GM12878 (cell line): Measurements from ENCODE around the gene C5. TPM values are rescaled to one million over a fixed set of nuclear protein-coding genes. Genes with fewer than 3 reads are reported as not detected.

Experiments used
- BCL3 ChIP-seq: IDR thresholded peaks from 2 replicates; pipeline ENCODE4 v1.6.1; 2011; ENCODE audit warnings: borderline replicate concordance, low read depth, mild to moderate bottlenecking, moderate library complexity, low read length; ENCODE audit not compliant: insufficient read depth, poor library complexity, severe bottlenecking
- BMI1 ChIP-seq: fragments of 450-650 bp; IDR thresholded peaks from 2 replicates; pipeline ENCODE4 v1.6.1; 2016; ENCODE audit warnings: mild to moderate bottlenecking, moderate library complexity, borderline replicate concordance
- CHD1 ChIP-seq: IDR thresholded peaks from 2 replicates; pipeline ENCODE4 v1.6.1; 2012; ENCODE audit warnings: low read depth, low read length, improper control_type of control experiment
- HDGF ChIP-seq: fragments of 450-650 bp; IDR thresholded peaks from 2 replicates; pipeline ENCODE4 v1.6.1; 2016; ENCODE audit warnings: antibody characterized with exemption
- JUNB ChIP-seq: IDR thresholded peaks from 2 replicates; pipeline ENCODE4 v1.6.1; 2016; ENCODE audit warnings: antibody characterized with exemption, mild to moderate bottlenecking
- PKNOX1 ChIP-seq: fragments of 450-650 bp; IDR thresholded peaks from 2 replicates; pipeline ENCODE4 v1.6.1; 2016; ENCODE audit warnings: mild to moderate bottlenecking
- SIX5 ChIP-seq: IDR thresholded peaks from 2 replicates; pipeline ENCODE4 v1.6.1; 2011; ENCODE audit warnings: mild to moderate bottlenecking, low read depth, low read length, moderate library complexity; ENCODE audit not compliant: severe bottlenecking
- SMAD5 ChIP-seq: IDR thresholded peaks from 2 replicates; pipeline ENCODE4 v1.6.1; 2016; ENCODE audit warnings: antibody characterized with exemption, low read depth
- TCF7 ChIP-seq: IDR thresholded peaks from 2 replicates; pipeline ENCODE4 v1.6.1; 2014; ENCODE audit warnings: antibody characterized with exemption, borderline replicate concordance
- ZBTB11 ChIP-seq: fragments of 450-650 bp; formaldehyde crosslinking; IDR thresholded peaks from 2 replicates; pipeline ENCODE4 v1.5.0; 2022; ENCODE audit warnings: mild to moderate bottlenecking, missing genetic modification characterization
- polyA plus RNA-seq, 11 experiments: library from polyadenylated mRNA; depleted of rRNA in 4 of 11; unstranded in 6 of 11; stranded (reverse) in 5 of 11; fragments of >200 nt; fragmentation: Nextera tagmentation in 4 of 11; fragmentation: Illumina TruSeq in 1 of 11; extraction: Ambion mirVana in 4 of 11; extraction: Trizol in 1 of 11; gene quantifications; 1 replicate in 1 of 11; 2 replicates in 10 of 11; pipeline versions ENCODE4 v1.2.1 to v1.2.3, GENCODE V29; 2011 to 2016; ENCODE audit warnings: inconsistent platforms in 2 of 11, missing spikeins in 2 of 11, low read depth in 1 of 11
- total RNA-seq, 4 experiments: library from RNA; depleted of rRNA in 3 of 4; stranded (reverse); fragments of >200 nt in 3 of 4; fragmentation: Illumina TruSeq in 1 of 4; extraction: Trizol in 1 of 4; gene quantifications; 2 replicates each; pipeline versions ENCODE4 v1.2.1 to v1.2.3, GENCODE V29; 2013 to 2021
- TF ChIP-seq, protein P1 (sequence below): fragments of 450-650 bp; IDR thresholded peaks from 2 replicates; pipeline ENCODE4 v1.6.1; 2016; ENCODE audit warnings: mild to moderate bottlenecking, moderate library complexity, borderline replicate concordance
- TF ChIP-seq, protein P2 (sequence below): fragments of 450-650 bp; IDR thresholded peaks from 2 replicates; pipeline ENCODE4 v1.6.1; 2018; ENCODE audit warnings: mild to moderate bottlenecking, low read depth, moderate library complexity; ENCODE audit not compliant: partially characterized antibody
- TF ChIP-seq, protein P3 (sequence below), 3 experiments: IDR thresholded peaks in 2 of 3; conservative IDR thresholded peaks in 1 of 3; 2 replicates each; pipeline ENCODE4 v1.5.1; 2011; ENCODE audit warnings: low read depth in 3 of 3, low read length in 3 of 3, mild to moderate bottlenecking in 3 of 3, control low read depth in 2 of 3, moderate library complexity in 2 of 3, inconsistent platforms in 1 of 3, mixed read lengths in 1 of 3; ENCODE audit not compliant: control insufficient read depth in 2 of 3, insufficient read depth in 1 of 3; ENCODE audit errors: extremely low read depth in 1 of 3

The C5 gene
- total and polyA plus RNA-seq, 10 of the 15 experiments (the other 5 are each of a cell fraction or from before 2014, with no cell fraction given), result 0.39 to 2.2 (median 1.2) TPM

DNA sequence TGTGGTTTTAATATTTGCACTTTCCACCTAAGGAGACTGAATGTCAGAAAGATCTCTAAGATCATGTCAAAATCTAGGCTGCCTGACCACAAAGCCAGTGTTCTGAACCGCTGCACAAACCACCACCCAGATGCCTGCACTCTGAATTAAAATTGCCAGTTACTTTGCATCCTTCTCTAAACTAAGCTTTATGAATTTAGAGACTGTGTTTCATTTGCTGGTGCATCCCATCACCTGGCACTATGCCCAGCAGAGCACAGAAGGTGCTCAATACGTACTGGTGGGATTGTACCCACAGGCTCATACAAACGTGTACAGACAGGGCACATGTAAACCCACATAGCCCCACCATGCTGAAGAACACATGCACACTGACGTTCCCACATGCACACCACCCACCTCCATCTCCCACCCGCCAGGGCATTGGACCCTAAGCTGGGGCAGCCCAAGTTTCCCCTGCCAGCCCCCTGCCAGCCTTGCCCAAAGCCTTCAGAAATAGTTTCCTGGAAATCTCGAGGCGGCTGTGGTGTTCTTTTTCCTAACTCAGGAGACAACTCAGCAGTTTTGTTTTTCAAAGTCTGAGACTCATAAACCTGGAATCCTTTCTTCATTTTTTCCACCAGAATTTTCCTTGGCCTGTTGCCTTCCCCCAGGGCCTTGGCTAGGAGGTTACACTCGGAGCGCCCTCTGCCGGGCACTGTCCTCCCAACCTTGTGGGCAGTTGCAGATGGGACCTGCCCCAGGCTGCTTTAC is 113.9 kb downstream of the C5 start (continued):
- TF ChIP-seq PKNOX1, result no peak
- TF ChIP-seq, protein P1, sequence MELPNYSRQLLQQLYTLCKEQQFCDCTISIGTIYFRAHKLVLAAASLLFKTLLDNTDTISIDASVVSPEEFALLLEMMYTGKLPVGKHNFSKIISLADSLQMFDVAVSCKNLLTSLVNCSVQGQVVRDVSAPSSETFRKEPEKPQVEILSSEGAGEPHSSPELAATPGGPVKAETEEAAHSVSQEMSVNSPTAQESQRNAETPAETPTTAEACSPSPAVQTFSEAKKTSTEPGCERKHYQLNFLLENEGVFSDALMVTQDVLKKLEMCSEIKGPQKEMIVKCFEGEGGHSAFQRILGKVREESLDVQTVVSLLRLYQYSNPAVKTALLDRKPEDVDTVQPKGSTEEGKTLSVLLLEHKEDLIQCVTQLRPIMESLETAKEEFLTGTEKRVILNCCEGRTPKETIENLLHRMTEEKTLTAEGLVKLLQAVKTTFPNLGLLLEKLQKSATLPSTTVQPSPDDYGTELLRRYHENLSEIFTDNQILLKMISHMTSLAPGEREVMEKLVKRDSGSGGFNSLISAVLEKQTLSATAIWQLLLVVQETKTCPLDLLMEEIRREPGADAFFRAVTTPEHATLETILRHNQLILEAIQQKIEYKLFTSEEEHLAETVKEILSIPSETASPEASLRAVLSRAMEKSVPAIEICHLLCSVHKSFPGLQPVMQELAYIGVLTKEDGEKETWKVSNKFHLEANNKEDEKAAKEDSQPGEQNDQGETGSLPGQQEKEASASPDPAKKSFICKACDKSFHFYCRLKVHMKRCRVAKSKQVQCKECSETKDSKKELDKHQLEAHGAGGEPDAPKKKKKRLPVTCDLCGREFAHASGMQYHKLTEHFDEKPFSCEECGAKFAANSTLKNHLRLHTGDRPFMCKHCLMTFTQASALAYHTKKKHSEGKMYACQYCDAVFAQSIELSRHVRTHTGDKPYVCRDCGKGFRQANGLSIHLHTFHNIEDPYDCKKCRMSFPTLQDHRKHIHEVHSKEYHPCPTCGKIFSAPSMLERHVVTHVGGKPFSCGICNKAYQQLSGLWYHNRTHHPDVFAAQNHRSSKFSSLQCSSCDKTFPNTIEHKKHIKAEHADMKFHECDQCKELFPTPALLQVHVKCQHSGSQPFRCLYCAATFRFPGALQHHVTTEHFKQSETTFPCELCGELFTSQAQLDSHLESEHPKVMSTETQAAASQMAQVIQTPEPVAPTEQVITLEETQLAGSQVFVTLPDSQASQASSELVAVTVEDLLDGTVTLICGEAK, result no peak; the same call in 1 of the 2 replicates
- TF ChIP-seq CHD1, result no peak
- TF ChIP-seq, protein P2, sequence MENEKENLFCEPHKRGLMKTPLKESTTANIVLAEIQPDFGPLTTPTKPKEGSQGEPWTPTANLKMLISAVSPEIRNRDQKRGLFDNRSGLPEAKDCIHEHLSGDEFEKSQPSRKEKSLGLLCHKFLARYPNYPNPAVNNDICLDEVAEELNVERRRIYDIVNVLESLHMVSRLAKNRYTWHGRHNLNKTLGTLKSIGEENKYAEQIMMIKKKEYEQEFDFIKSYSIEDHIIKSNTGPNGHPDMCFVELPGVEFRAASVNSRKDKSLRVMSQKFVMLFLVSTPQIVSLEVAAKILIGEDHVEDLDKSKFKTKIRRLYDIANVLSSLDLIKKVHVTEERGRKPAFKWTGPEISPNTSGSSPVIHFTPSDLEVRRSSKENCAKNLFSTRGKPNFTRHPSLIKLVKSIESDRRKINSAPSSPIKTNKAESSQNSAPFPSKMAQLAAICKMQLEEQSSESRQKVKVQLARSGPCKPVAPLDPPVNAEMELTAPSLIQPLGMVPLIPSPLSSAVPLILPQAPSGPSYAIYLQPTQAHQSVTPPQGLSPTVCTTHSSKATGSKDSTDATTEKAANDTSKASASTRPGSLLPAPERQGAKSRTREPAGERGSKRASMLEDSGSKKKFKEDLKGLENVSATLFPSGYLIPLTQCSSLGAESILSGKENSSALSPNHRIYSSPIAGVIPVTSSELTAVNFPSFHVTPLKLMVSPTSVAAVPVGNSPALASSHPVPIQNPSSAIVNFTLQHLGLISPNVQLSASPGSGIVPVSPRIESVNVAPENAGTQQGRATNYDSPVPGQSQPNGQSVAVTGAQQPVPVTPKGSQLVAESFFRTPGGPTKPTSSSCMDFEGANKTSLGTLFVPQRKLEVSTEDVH, result no peak
- TF ChIP-seq BMI1, result no peak
- no peak for TF ChIP-seq JUNB
- no peak for TF ChIP-seq ZBTB11 (CRISPR knock-in tag)
- TF ChIP-seq BCL3, result no peak
- peak; percentile 62; the same call in 1 of the 2 replicates for TF ChIP-seq HDGF
- no peak for TF ChIP-seq SMAD5
- TF ChIP-seq, protein P3, sequence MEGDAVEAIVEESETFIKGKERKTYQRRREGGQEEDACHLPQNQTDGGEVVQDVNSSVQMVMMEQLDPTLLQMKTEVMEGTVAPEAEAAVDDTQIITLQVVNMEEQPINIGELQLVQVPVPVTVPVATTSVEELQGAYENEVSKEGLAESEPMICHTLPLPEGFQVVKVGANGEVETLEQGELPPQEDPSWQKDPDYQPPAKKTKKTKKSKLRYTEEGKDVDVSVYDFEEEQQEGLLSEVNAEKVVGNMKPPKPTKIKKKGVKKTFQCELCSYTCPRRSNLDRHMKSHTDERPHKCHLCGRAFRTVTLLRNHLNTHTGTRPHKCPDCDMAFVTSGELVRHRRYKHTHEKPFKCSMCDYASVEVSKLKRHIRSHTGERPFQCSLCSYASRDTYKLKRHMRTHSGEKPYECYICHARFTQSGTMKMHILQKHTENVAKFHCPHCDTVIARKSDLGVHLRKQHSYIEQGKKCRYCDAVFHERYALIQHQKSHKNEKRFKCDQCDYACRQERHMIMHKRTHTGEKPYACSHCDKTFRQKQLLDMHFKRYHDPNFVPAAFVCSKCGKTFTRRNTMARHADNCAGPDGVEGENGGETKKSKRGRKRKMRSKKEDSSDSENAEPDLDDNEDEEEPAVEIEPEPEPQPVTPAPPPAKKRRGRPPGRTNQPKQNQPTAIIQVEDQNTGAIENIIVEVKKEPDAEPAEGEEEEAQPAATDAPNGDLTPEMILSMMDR (IDR thresholded peaks at IDR 0.05 in 2 of 3, conservative IDR thresholded peaks at IDR 0.05 in 1 of 3; ENCODE audit: control insufficient read depth in 2 of 3, extremely low read depth in 1 of 3, insufficient read depth in 1 of 3, low read depth in 3 of 3, low read length in 3 of 3), result peak; percentile 90 to 96 (median 90)
- no peak for TF ChIP-seq TCF7
- no peak for TF ChIP-seq SIX5
